ENCODE measurements around the gene CHAF1A. TPM values are rescaled to one million over a fixed set of nuclear protein-coding genes. Genes with fewer than 3 reads are reported as not detected.

Gene CHAF1A
- total RNA-seq, 3 donors from 2014 or later (not counting 1 experiment from before 2014, with no cell fraction given): 34.4 to 40.8 (median 35.2) TPM

DNA sequence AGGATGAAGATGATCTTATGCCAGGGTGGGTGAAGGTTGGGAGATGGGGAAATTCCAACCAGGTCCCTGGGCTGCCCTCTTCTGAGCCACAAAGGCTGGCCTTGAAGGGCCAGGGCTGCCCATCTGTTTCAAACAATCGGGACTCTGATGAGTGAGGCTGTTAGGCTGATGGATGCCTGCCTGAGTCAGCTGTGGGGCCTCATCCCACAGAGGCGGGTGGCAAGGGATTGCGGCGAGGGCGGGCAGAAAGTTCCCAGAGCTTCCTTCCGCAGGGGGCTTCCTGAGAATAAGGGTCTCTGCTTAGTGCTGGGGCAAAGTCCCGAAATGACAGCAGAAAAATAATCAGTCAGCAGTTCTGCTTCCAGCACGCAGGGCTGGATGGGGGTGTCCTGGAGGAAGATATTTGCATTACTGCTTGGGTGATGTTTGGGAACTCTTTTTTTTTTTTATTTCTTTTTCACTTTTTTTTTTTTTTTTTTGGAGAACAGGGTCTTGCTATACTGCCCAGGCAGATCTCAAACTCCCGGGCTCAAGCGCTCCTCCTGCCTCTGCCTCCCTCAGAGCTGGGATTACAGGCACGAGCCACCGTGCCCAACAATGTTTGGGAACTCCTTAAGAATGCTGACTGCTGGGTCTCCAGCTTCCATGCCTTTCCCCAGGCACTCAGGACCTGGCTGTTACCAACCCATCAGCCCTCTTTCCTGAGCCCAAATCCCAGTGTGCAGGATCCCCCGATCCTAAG is 16.2 kb upstream of the CHAF1A start:
- WGBS (ENCODE audit: insufficient coverage): 91% methylated on average over 13 of the region's 13 CpGs
- TF ChIP-seq, protein P1, sequence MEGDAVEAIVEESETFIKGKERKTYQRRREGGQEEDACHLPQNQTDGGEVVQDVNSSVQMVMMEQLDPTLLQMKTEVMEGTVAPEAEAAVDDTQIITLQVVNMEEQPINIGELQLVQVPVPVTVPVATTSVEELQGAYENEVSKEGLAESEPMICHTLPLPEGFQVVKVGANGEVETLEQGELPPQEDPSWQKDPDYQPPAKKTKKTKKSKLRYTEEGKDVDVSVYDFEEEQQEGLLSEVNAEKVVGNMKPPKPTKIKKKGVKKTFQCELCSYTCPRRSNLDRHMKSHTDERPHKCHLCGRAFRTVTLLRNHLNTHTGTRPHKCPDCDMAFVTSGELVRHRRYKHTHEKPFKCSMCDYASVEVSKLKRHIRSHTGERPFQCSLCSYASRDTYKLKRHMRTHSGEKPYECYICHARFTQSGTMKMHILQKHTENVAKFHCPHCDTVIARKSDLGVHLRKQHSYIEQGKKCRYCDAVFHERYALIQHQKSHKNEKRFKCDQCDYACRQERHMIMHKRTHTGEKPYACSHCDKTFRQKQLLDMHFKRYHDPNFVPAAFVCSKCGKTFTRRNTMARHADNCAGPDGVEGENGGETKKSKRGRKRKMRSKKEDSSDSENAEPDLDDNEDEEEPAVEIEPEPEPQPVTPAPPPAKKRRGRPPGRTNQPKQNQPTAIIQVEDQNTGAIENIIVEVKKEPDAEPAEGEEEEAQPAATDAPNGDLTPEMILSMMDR (IDR thresholded peaks at IDR 0.05): no peak
- ATAC-seq: no peak
- Histone ChIP-seq H3K9me3 (ENCODE audit: control insufficient read depth, insufficient read depth, low read length) (no peaks in the 10 kb centered on the region), H3K36me3 (ENCODE audit: control insufficient read depth, insufficient read depth, low read length) (peaks cover 11% of the 10 kb centered on the region), H3K27ac (ENCODE audit: low read length) (no peak overlapping the region), H3K27me3 (ENCODE audit: control insufficient read depth, insufficient read depth, low read length) (no peaks in the 10 kb centered on the region), H3K4me1 (ENCODE audit: control insufficient read depth, insufficient read depth, low read length) (peaks cover 27% of the 10 kb centered on the region), H3K4me3 (ENCODE audit: low read length) (no peak overlapping the region)
- Mint-ChIP-seq H3K4me3 (no peak overlapping the region), H3K9me3 (no peaks in the 10 kb centered on the region), H3K27me3 (ENCODE audit: low read depth in 2 of 2) (no peaks in the 10 kb centered on the region), H3K36me3 (no peaks in the 10 kb centered on the region), H3K4me1 (peaks cover 19 to 25% of the 10 kb centered on the region in 2 donors), H3K27ac (no peak overlapping the region)
- intact Hi-C loops (cut with micrococcal nuclease): no loop called here
- DNase-seq: no peak

DNA sequence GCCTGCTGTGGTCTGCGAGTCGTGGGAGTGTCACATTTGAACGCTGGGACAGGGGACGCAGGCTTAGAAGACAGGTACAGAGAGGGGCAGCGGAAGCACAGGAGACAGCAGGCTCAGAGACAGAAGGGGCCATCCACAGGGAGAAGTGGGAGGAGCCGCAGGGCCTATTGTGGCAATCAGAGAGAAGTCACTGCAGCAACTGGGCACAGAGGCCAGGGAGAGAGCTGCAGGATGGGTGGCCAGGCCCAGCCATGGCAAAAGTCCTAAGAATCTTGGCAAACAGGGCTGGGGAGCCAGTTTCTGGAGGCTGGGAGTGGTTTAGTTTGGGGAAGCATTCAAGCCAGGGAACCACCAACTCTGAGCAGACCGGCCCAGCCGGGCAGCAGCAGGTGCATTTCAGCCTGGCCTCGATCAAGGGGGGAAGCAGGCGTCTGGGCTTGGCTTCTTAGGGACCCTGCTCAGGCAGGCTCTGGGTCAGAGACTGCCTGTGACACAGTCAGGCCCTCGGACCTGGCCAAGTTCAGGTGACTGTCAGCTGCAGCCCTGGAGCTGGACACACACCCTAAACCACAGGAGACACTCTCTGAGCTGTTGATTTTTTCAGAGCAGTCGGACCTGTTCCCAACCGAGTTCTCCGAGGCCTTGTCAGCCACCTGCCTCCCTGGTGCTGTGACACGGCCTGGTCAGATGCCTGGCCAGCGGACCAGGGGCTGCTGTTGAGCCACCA is 13.9 kb upstream of the CHAF1A start:
- Mint-ChIP-seq H3K36me3 (no peaks in the 10 kb centered on the region), H3K27me3 (ENCODE audit: low read depth in 2 of 2) (no peaks in the 10 kb centered on the region), H3K27ac (no peak overlapping the region), H3K9me3 (no peaks in the 10 kb centered on the region), H3K4me3 (no peak overlapping the region), H3K4me1 (peaks cover 12 to 22% of the 10 kb centered on the region in 2 donors)
- DNase-seq (no peak), ATAC-seq (no peak)
- Histone ChIP-seq H3K9me3 (ENCODE audit: control insufficient read depth, insufficient read depth, low read length) (no peaks in the 10 kb centered on the region), H3K4me3 (ENCODE audit: low read length) (no peak overlapping the region), H3K36me3 (ENCODE audit: control insufficient read depth, insufficient read depth, low read length) (peaks cover 11% of the 10 kb centered on the region), H3K27ac (ENCODE audit: low read length) (no peak overlapping the region), H3K4me1 (ENCODE audit: control insufficient read depth, insufficient read depth, low read length) (peaks cover 35% of the 10 kb centered on the region), H3K27me3 (ENCODE audit: control insufficient read depth, insufficient read depth, low read length) (no peaks in the 10 kb centered on the region)
- TF ChIP-seq, protein P1 (IDR thresholded peaks at IDR 0.05): no peak
- intact Hi-C loops (cut with micrococcal nuclease): no loop called here
- 95% methylated on average over 16 of the region's 16 CpGs for WGBS (ENCODE audit: insufficient coverage)

DNA sequence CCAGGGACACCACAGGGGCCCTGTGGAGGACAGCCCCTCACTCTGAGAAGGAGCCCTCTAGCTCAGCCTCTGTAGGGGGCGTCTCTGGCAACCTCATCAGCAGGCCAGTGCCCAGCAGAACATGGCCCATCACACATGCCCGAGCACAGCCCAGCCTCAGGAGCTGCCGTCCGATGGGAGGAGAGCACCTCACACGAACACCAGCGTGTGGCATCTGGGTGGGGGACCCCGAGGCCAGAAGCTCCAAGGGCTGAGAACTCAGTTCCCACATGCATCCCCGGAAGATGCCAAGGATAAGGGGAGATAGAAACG is 13.4 kb upstream of the CHAF1A start:
- no peak overlapping the region for H3K27ac Mint-ChIP-seq
- intact Hi-C loops (cut with micrococcal nuclease): no loop called here

More for the DNA sequence above, 13.4 kb upstream of the CHAF1A start:
- no peaks in the 10 kb centered on the region for H3K9me3 ChIP-seq (ENCODE audit: control insufficient read depth, insufficient read depth, low read length)
- H3K27ac ChIP-seq (ENCODE audit: low read length): no peak overlapping the region
- H3K36me3 Mint-ChIP-seq: no peaks in the 10 kb centered on the region
- peaks cover 35% of the 10 kb centered on the region for H3K4me1 ChIP-seq (ENCODE audit: control insufficient read depth, insufficient read depth, low read length)
- H3K4me3 Mint-ChIP-seq: no peak overlapping the region
- no peaks in the 10 kb centered on the region for H3K27me3 Mint-ChIP-seq (ENCODE audit: low read depth in 2 of 2)
- 95% methylated on average over 9 of the region's 9 CpGs for WGBS (ENCODE audit: insufficient coverage)
- no peaks in the 10 kb centered on the region for H3K27me3 ChIP-seq (ENCODE audit: control insufficient read depth, insufficient read depth, low read length)
- DNase-seq (no peak), ATAC-seq (no peak)
- H3K4me3 ChIP-seq (ENCODE audit: low read length): no peak overlapping the region
- TF ChIP-seq, protein P1 (IDR thresholded peaks at IDR 0.05): no peak
- peaks cover 16 to 26% of the 10 kb centered on the region in 2 donors for H3K4me1 Mint-ChIP-seq
- peaks cover 11% of the 10 kb centered on the region for H3K36me3 ChIP-seq (ENCODE audit: control insufficient read depth, insufficient read depth, low read length)
- H3K9me3 Mint-ChIP-seq: no peaks in the 10 kb centered on the region

Data from natural killer cell (primary cell).